Adipose tissue (tissue), 3 donors: Measurements from ENCODE around the gene RAB6D. TPM values are rescaled to one million over a fixed set of nuclear protein-coding genes. Genes with fewer than 3 reads are reported as not detected.

Source experiments
- polyA plus RNA-seq, 3 donors: library from polyadenylated mRNA; stranded (reverse); fragments of 200-250 nt; gene quantifications; one replicate each; pipeline ENCODE4 v1.2.3, GENCODE V29; 2013
- donor health status: healthy with polysubstance abuse.
- donor health status: Bipolar disorder and iron deficiency.
- donor health status: healthy.

Gene RAB6D
- polyA plus RNA-seq, 3 donors: 0.03 to 0.22 TPM; not detected in 1

Other genes starting within 250 kb of the RAB6D start
- gene POTEE, start 154.6 kb downstream of the RAB6D start, polyA plus RNA-seq: not detected
- gene TUBA3D, start 112.0 kb upstream of the RAB6D start, polyA plus RNA-seq: under 1 TPM in 2 of 3 donors, not detected in 1; 0.28 to 0.33 TPM
- gene MZT2A, start 128.2 kb upstream of the RAB6D start, polyA plus RNA-seq: 100 to 1,000 TPM in 1 of 3 donors, 10 to 100 TPM in 2; 54.8 to 114 (median 62.7) TPM
- 1 to 10 TPM; 1.0 to 1.8 (median 1.7) TPM for gene CCDC74A, start 163.7 kb upstream of the RAB6D start, polyA plus RNA-seq